Measurements from ENCODE around the gene CYFIP1. TPM values are rescaled to one million over a fixed set of nuclear protein-coding genes. Genes with fewer than 3 reads are reported as not detected.

Gene CYFIP1
- total RNA-seq, 1 experiment from 2014 or later = 80.3 TPM

- BruUV-seq (replicated peaks) = no TSS peak
Measured at GRCh38 chr15:22902981-22903380, 77.2 kb downstream of the CYFIP1 start.

DNA sequence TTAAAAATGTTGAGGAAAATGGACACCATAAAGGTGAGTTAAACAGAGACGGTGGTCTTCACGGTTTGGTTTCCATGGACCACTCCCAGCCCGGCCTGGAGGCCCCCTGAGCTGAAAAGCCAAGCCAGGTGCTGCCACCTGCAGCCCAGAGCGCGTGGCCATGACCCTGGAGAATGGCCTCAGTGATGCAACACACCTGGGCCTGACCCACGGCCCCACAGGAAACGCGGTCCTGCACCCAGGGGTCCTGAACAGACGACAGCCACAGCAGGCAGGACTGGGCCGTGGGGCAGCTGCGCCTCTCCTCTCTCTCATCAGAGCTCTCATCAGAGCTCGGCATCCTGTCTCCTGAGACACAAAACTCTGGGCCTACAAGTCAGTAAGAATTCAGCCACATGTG is 77.6 kb downstream of the CYFIP1 start:
- DNase-seq = no peak
- Histone ChIP-seq H3K4me1 (ENCODE audit: insufficient read depth, low read length) (no peaks in the 10 kb centered on the region), H3K27me3 (ENCODE audit: low read length) (no peaks in the 10 kb centered on the region), H3K9me2 (replicated peaks; ENCODE audit: low read length) (no peaks in the 10 kb centered on the region), H3K9ac (ENCODE audit: low read length) (no peak overlapping the region), H3K27ac (ENCODE audit: low read length) (no peak overlapping the region), H3F3A (ENCODE audit: low read length, unreplicated experiment) (no peaks in the 10 kb centered on the region), H3K4me2 (ENCODE audit: low read length) (no peak overlapping the region), H3K9me3 (ENCODE audit: low read length) (no peaks in the 10 kb centered on the region), H3K4me3 (ENCODE audit: low read length) (no peak overlapping the region), H3K79me2 (ENCODE audit: low read length) (no peaks in the 10 kb centered on the region), H4K20me1 (ENCODE audit: low read length) (no peaks in the 10 kb centered on the region), H2AFZ (ENCODE audit: low read length) (no peak overlapping the region), H3K36me3 (ENCODE audit: low read depth, low read length) (peaks cover 20% of the 10 kb centered on the region)
- intact Hi-C loops (cut with micrococcal nuclease) = no loop called here
- ChIA-PET CTCF (no interaction called here), POLR2A (ENCODE audit: unreplicated experiment) (no interaction called here)
- BruUV-seq (replicated peaks) = no TSS peak
- no peak for ATAC-seq
- no peak for TF ChIP-seq EZH2 (IDR thresholded peaks at IDR 0.05; ENCODE audit: low read length, unreplicated experiment)
- TF ChIP-seq, protein P1, sequence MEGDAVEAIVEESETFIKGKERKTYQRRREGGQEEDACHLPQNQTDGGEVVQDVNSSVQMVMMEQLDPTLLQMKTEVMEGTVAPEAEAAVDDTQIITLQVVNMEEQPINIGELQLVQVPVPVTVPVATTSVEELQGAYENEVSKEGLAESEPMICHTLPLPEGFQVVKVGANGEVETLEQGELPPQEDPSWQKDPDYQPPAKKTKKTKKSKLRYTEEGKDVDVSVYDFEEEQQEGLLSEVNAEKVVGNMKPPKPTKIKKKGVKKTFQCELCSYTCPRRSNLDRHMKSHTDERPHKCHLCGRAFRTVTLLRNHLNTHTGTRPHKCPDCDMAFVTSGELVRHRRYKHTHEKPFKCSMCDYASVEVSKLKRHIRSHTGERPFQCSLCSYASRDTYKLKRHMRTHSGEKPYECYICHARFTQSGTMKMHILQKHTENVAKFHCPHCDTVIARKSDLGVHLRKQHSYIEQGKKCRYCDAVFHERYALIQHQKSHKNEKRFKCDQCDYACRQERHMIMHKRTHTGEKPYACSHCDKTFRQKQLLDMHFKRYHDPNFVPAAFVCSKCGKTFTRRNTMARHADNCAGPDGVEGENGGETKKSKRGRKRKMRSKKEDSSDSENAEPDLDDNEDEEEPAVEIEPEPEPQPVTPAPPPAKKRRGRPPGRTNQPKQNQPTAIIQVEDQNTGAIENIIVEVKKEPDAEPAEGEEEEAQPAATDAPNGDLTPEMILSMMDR (conservative IDR thresholded peaks at IDR 0.05; ENCODE audit: low read depth, low read length) = peak; percentile 36; the same call in 1 of the 2 replicates

More at GRCh38 chr15:22902981-22903380, 77.2 kb downstream of the CYFIP1 start:
- no peaks in the 10 kb centered on the region for H3K27me3 ChIP-seq (ENCODE audit: low read length)
- intact Hi-C loops (cut with micrococcal nuclease) = no loop called here
- H3F3A ChIP-seq (ENCODE audit: low read length, unreplicated experiment) = no peaks in the 10 kb centered on the region
- H3K9me3 ChIP-seq (ENCODE audit: low read length) = no peaks in the 10 kb centered on the region
- TF ChIP-seq EZH2phosphoT487 (IDR thresholded peaks at IDR 0.05; ENCODE audit: borderline replicate concordance, low read length) = no peak
- TF ChIP-seq EZH2 (IDR thresholded peaks at IDR 0.05; ENCODE audit: low read length, unreplicated experiment) = no peak
- TF ChIP-seq, protein P1 (conservative IDR thresholded peaks at IDR 0.05; ENCODE audit: low read depth, low read length) = no peak
- H3K27ac ChIP-seq (ENCODE audit: low read length) = no peak overlapping the region
- H3K36me3 ChIP-seq (ENCODE audit: low read depth, low read length) = peaks cover 19% of the 10 kb centered on the region
- no peak overlapping the region for H3K4me3 ChIP-seq (ENCODE audit: low read length)
- no peaks in the 10 kb centered on the region for H4K20me1 ChIP-seq (ENCODE audit: low read length)
- H3K4me1 ChIP-seq (ENCODE audit: insufficient read depth, low read length) = no peaks in the 10 kb centered on the region
- H3K9ac ChIP-seq (ENCODE audit: low read length) = no peak overlapping the region
- POLR2A ChIA-PET (ENCODE audit: unreplicated experiment) = no interaction called here
- CTCF ChIA-PET = no interaction called here
- H2AFZ ChIP-seq (ENCODE audit: low read length) = no peak overlapping the region
- DNase-seq (no peak), ATAC-seq (no peak)
- H3K9me2 ChIP-seq (replicated peaks; ENCODE audit: low read length) = no peaks in the 10 kb centered on the region
- no peaks in the 10 kb centered on the region for H3K79me2 ChIP-seq (ENCODE audit: low read length)
- no peak overlapping the region for H3K4me2 ChIP-seq (ENCODE audit: low read length)

DNA sequence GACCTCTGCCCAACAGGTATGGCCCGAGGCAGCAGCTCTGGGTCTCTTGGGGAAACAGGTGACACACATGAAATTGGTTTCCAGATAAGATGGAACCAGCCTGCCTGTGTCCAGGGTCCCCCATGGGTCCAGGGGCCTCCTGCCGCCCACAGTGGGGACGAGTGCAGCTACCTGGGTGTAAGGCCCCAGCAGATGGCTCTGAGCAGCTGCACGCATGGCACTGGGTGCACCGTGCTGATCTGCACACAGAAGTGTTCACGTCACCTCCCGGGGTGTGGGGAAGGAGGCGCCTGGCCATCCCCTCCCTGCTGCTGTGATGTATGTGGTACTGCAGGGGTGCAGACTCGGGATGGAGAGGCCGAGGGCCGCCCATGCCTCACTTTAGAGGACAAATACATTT is 78.1 kb downstream of the CYFIP1 start:
- Histone ChIP-seq H3K9me3 (ENCODE audit: low read length) (no peaks in the 10 kb centered on the region), H3K79me2 (ENCODE audit: low read length) (no peaks in the 10 kb centered on the region), H3F3A (ENCODE audit: low read length, unreplicated experiment) (no peaks in the 10 kb centered on the region), H3K4me1 (ENCODE audit: insufficient read depth, low read length) (no peaks in the 10 kb centered on the region), H3K4me2 (ENCODE audit: low read length) (no peak overlapping the region), H3K27me3 (ENCODE audit: low read length) (no peaks in the 10 kb centered on the region), H3K36me3 (ENCODE audit: low read depth, low read length) (peaks cover 16% of the 10 kb centered on the region), H3K4me3 (ENCODE audit: low read length) (no peak overlapping the region), H3K27ac (ENCODE audit: low read length) (no peak overlapping the region), H3K9ac (ENCODE audit: low read length) (no peak overlapping the region), H4K20me1 (ENCODE audit: low read length) (no peaks in the 10 kb centered on the region), H2AFZ (ENCODE audit: low read length) (no peak overlapping the region), H3K9me2 (replicated peaks; ENCODE audit: low read length) (no peaks in the 10 kb centered on the region)
- ATAC-seq = no peak
- BruUV-seq (replicated peaks) = no TSS peak
- intact Hi-C loops (cut with micrococcal nuclease) = no loop called here
- POLR2A ChIA-PET (ENCODE audit: unreplicated experiment) = no interaction called here
- TF ChIP-seq EZH2 (IDR thresholded peaks at IDR 0.05; ENCODE audit: low read length, unreplicated experiment) (no peak), EZH2phosphoT487 (IDR thresholded peaks at IDR 0.05; ENCODE audit: borderline replicate concordance, low read length) (no peak)
- TF ChIP-seq, protein P1 (conservative IDR thresholded peaks at IDR 0.05; ENCODE audit: low read depth, low read length) = no peak
- DNase-seq = no peak
- CTCF ChIA-PET = no interaction called here

Data from PC-3 (cell line).